Loucy (cell line): ENCODE results near the gene MAN1A2.

Experiments
- H2AFZ ChIP-seq: fragments of 200-600 bp; sonication (generic); 2 replicates; pipeline ENCODE4 v1.6.0; 2016; ENCODE audit warnings: antibody characterized with exemption, mild to moderate bottlenecking, low read length, moderate library complexity
- H3F3A ChIP-seq: fragments of 200-600 bp; 2 replicates; pipeline ENCODE4 v1.6.0; 2016; ENCODE audit warnings: antibody characterized with exemption, low read depth, mild to moderate bottlenecking
- H3K27me3 ChIP-seq: fragments of 200-600 bp; sonication (generic); 2 replicates; pipeline ENCODE4 v1.6.1; 2014; ENCODE audit warnings: low read length, mild to moderate bottlenecking; ENCODE audit not compliant: insufficient read depth, poor library complexity, severe bottlenecking
- H3K36me3 ChIP-seq: fragments of 200-600 bp; sonication (generic); 2 replicates; pipeline ENCODE4 v1.6.1; 2016; ENCODE audit warnings: low read length; ENCODE audit not compliant: insufficient read depth
- H3K4me1 ChIP-seq: fragments of 200-600 bp; sonication (generic); 2 replicates; pipeline ENCODE4 v1.5.1; 2014; ENCODE audit warnings: low read length, mild to moderate bottlenecking; ENCODE audit not compliant: insufficient read depth, poor library complexity, severe bottlenecking
- H3K4me2 ChIP-seq: fragments of 200-600 bp; sonication (generic); 2 replicates; pipeline ENCODE4 v1.6.0; 2014; ENCODE audit warnings: antibody characterized with exemption, low read length, low read depth, mild to moderate bottlenecking; ENCODE audit not compliant: poor library complexity, severe bottlenecking
- H3K4me3 ChIP-seq: fragments of 200-600 bp; sonication (generic); 2 replicates; pipeline ENCODE4 v1.5.1; 2014; ENCODE audit warnings: low read length, mild to moderate bottlenecking, mixed read lengths; ENCODE audit not compliant: poor library complexity, severe bottlenecking
- H3K79me2 ChIP-seq: fragments of 200-600 bp; sonication (generic); 2 replicates; pipeline ENCODE4 v1.6.1; 2014; ENCODE audit warnings: low read length; ENCODE audit not compliant: insufficient read depth
- H3K9ac ChIP-seq: fragments of 200-600 bp; sonication (generic); 2 replicates; pipeline ENCODE4 v1.6.0; 2014; ENCODE audit warnings: mild to moderate bottlenecking, low read depth, low read length, moderate library complexity; ENCODE audit not compliant: poor library complexity, severe bottlenecking
- H3K9me2 ChIP-seq: fragments of 200-600 bp; sonication (generic); replicated peaks from 2 replicates; pipeline ENCODE4 v1.6.1; 2016; ENCODE audit warnings: low read depth, low read length, mixed read lengths
- H3K9me3 ChIP-seq: fragments of 200-600 bp; sonication (generic); 2 replicates; pipeline ENCODE4 v1.6.1; 2014; ENCODE audit warnings: mild to moderate bottlenecking, antibody characterized with exemption, low read length, low read depth; ENCODE audit not compliant: insufficient read depth
- H4K20me1 ChIP-seq: fragments of 200-600 bp; sonication (generic); 2 replicates; pipeline ENCODE4 v1.6.0; 2014; ENCODE audit warnings: antibody characterized with exemption, low read length, mild to moderate bottlenecking; ENCODE audit not compliant: insufficient read depth, poor library complexity, severe bottlenecking
- CTCF ChIP-seq: fragments of 200-600 bp; sonication (generic); conservative IDR thresholded peaks from 2 replicates; pipeline ENCODE4 v1.5.1; 2014; ENCODE audit warnings: mild to moderate bottlenecking, antibody characterized with exemption, low read length
- EZH2phosphoT487 ChIP-seq: fragments of 200-600 bp; IDR thresholded peaks from 2 replicates; pipeline ENCODE4 v1.6.1; 2018; ENCODE audit warnings: antibody characterized with exemption, mild to moderate bottlenecking, moderate library complexity, borderline replicate concordance

Gene MAN1A2

GRCh38 chr1:117559139-117559538 is 191.9 kb downstream of the MAN1A2 start:
- Histone ChIP-seq H3K4me3 (no peak overlapping the region), H3F3A (no peaks in the 10 kb centered on the region), H3K36me3 (no peaks in the 10 kb centered on the region), H3K4me2 (no peak overlapping the region), H3K9me3 (no peaks in the 10 kb centered on the region), H3K27me3 (no peaks in the 10 kb centered on the region), H3K4me1 (peaks cover 6% of the 10 kb centered on the region), H2AFZ (no peak overlapping the region), H3K9ac (no peak overlapping the region), H3K9me2 (no peaks in the 10 kb centered on the region), H4K20me1 (no peaks in the 10 kb centered on the region), H3K79me2 (no peaks in the 10 kb centered on the region)
- TF ChIP-seq EZH2phosphoT487 (no peak), CTCF (no peak)

- H3K4me3 ChIP-seq: no peak overlapping the region
- TF ChIP-seq CTCF: no peak
- TF ChIP-seq EZH2phosphoT487: no peak
- no peak overlapping the region for H3K4me2 ChIP-seq
- no peaks in the 10 kb centered on the region for H3K36me3 ChIP-seq
- H2AFZ ChIP-seq: no peak overlapping the region
- H3F3A ChIP-seq: no peaks in the 10 kb centered on the region
- no peaks in the 10 kb centered on the region for H3K27me3 ChIP-seq
- H3K9ac ChIP-seq: no peak overlapping the region
- no peaks in the 10 kb centered on the region for H3K9me3 ChIP-seq
- H4K20me1 ChIP-seq: no peaks in the 10 kb centered on the region
- H3K4me1 ChIP-seq: peaks cover 6% of the 10 kb centered on the region
- H3K79me2 ChIP-seq: no peaks in the 10 kb centered on the region
- H3K9me2 ChIP-seq: no peaks in the 10 kb centered on the region
Observed at GRCh38 chr1:117559985-117560384, 192.7 kb downstream of the MAN1A2 start.

- Histone ChIP-seq H2AFZ (no peak overlapping the region), H3K9me3 (no peaks in the 10 kb centered on the region), H3K79me2 (no peaks in the 10 kb centered on the region), H3K9me2 (no peaks in the 10 kb centered on the region), H3K36me3 (no peaks in the 10 kb centered on the region), H3K4me3 (no peak overlapping the region), H3K4me1 (peaks cover 6% of the 10 kb centered on the region), H3K27me3 (no peaks in the 10 kb centered on the region), H3F3A (no peaks in the 10 kb centered on the region), H3K9ac (no peak overlapping the region), H4K20me1 (no peaks in the 10 kb centered on the region), H3K4me2 (no peak overlapping the region)
- TF ChIP-seq CTCF: no peak
- no peak for TF ChIP-seq EZH2phosphoT487
Observed at GRCh38 chr1:117561071-117561470, 193.8 kb downstream of the MAN1A2 start.
